ENCODE results near the gene NEK2.

Gene NEK2

GRCh38 chr1:211643324-211644212 lies 31.9 kb downstream of the NEK2 start:
- Histone ChIP-seq H3K4me1 (ENCODE audit: control insufficient read depth in 1 of 2, insufficient read depth in 2 of 2, low read length in 2 of 2) (peaks cover 29 to 35% of the 10 kb centered on the region in 2 donors), H3K27ac (ENCODE audit: low read depth, low read length) (peak overlapping the region; percentile 55), H3K36me3 (ENCODE audit: control insufficient read depth in 1 of 2, insufficient read depth in 2 of 2, low read length in 2 of 2) (no peaks in the 10 kb centered on the region)

GRCh38 chr1:211642870-211643269 lies 32.6 kb downstream of the NEK2 start:
- Histone ChIP-seq H3K4me1 (ENCODE audit: control insufficient read depth in 1 of 2, insufficient read depth in 2 of 2, low read length in 2 of 2) (peaks cover 26 to 32% of the 10 kb centered on the region in 2 donors), H3K36me3 (ENCODE audit: control insufficient read depth in 1 of 2, insufficient read depth in 2 of 2, low read length in 2 of 2) (no peaks in the 10 kb centered on the region), H3K27me3 (ENCODE audit: control insufficient read depth in 1 of 2, insufficient read depth in 2 of 2, low read length in 2 of 2) (no peaks in the 10 kb centered on the region), H3K9ac (ENCODE audit: low read depth in 1 of 2, low read length in 2 of 2) (no peak overlapping the region), H3K4me3 (ENCODE audit: low read depth in 1 of 2, low read length in 2 of 2) (no peak overlapping the region), H3K9me3 (ENCODE audit: control insufficient read depth in 1 of 2, low read length in 2 of 2) (no peaks in the 10 kb centered on the region), H3K27ac (ENCODE audit: low read depth, low read length) (peak overlapping the region; percentile 55)

More at GRCh38 chr1:211643324-211644212, 31.9 kb downstream of the NEK2 start:
- Histone ChIP-seq H3K27me3 (ENCODE audit: control insufficient read depth in 1 of 2, insufficient read depth in 2 of 2, low read length in 2 of 2) (no peaks in the 10 kb centered on the region), H3K9me3 (ENCODE audit: control insufficient read depth in 1 of 2, low read length in 2 of 2) (no peaks in the 10 kb centered on the region), H3K9ac (ENCODE audit: low read depth in 1 of 2, low read length in 2 of 2) (peak overlapping the region; percentile 51 to 52), H3K4me3 (ENCODE audit: low read depth in 1 of 2, low read length in 2 of 2) (peak overlapping the region in 1 of 2 donors; percentile 36)

- H3K36me3 ChIP-seq (ENCODE audit: control insufficient read depth in 1 of 2, insufficient read depth in 2 of 2, low read length in 2 of 2): no peaks in the 10 kb centered on the region
- H3K9me3 ChIP-seq (ENCODE audit: control insufficient read depth in 1 of 2, low read length in 2 of 2): no peaks in the 10 kb centered on the region
- no peak overlapping the region for H3K9ac ChIP-seq (ENCODE audit: low read depth in 1 of 2, low read length in 2 of 2)
- H3K4me3 ChIP-seq (ENCODE audit: low read depth in 1 of 2, low read length in 2 of 2): no peak overlapping the region
- H3K27ac ChIP-seq (ENCODE audit: low read depth, low read length): no peak overlapping the region
- peaks cover 19 to 26% of the 10 kb centered on the region in 2 donors for H3K4me1 ChIP-seq (ENCODE audit: control insufficient read depth in 1 of 2, insufficient read depth in 2 of 2, low read length in 2 of 2)
- H3K27me3 ChIP-seq (ENCODE audit: control insufficient read depth in 1 of 2, insufficient read depth in 2 of 2, low read length in 2 of 2): no peaks in the 10 kb centered on the region
Measured at GRCh38 chr1:211641942-211642341, 33.5 kb downstream of the NEK2 start.

GRCh38 chr1:211641044-211641800 lies 34.2 kb downstream of the NEK2 start:
- Histone ChIP-seq H3K9me3 (ENCODE audit: control insufficient read depth in 1 of 2, low read length in 2 of 2) (no peaks in the 10 kb centered on the region), H3K4me3 (ENCODE audit: low read depth in 1 of 2, low read length in 2 of 2) (no peak overlapping the region)

GRCh38 chr1:211640301-211640630 lies 35.2 kb downstream of the NEK2 start:
- no peaks in the 10 kb centered on the region for H3K27me3 ChIP-seq (ENCODE audit: control insufficient read depth in 1 of 2, insufficient read depth in 2 of 2, low read length in 2 of 2)
- no peak overlapping the region for H3K9ac ChIP-seq (ENCODE audit: low read depth in 1 of 2, low read length in 2 of 2)
- no peak overlapping the region for H3K27ac ChIP-seq (ENCODE audit: low read depth, low read length)
- H3K9me3 ChIP-seq (ENCODE audit: control insufficient read depth in 1 of 2, low read length in 2 of 2): no peaks in the 10 kb centered on the region
- H3K36me3 ChIP-seq (ENCODE audit: control insufficient read depth in 1 of 2, insufficient read depth in 2 of 2, low read length in 2 of 2): no peaks in the 10 kb centered on the region
- peaks cover 19 to 21% of the 10 kb centered on the region in 2 donors for H3K4me1 ChIP-seq (ENCODE audit: control insufficient read depth in 1 of 2, insufficient read depth in 2 of 2, low read length in 2 of 2)
- no peak overlapping the region for H3K4me3 ChIP-seq (ENCODE audit: low read depth in 1 of 2, low read length in 2 of 2)

More at GRCh38 chr1:211641044-211641800, 34.2 kb downstream of the NEK2 start:
- Histone ChIP-seq H3K4me1 (ENCODE audit: control insufficient read depth in 1 of 2, insufficient read depth in 2 of 2, low read length in 2 of 2) (peaks cover 19 to 24% of the 10 kb centered on the region in 2 donors), H3K27ac (ENCODE audit: low read depth, low read length) (no peak overlapping the region), H3K36me3 (ENCODE audit: control insufficient read depth in 1 of 2, insufficient read depth in 2 of 2, low read length in 2 of 2) (no peaks in the 10 kb centered on the region), H3K9ac (ENCODE audit: low read depth in 1 of 2, low read length in 2 of 2) (no peak overlapping the region), H3K27me3 (ENCODE audit: control insufficient read depth in 1 of 2, insufficient read depth in 2 of 2, low read length in 2 of 2) (no peaks in the 10 kb centered on the region)

GRCh38 chr1:211639475-211640300 lies 35.7 kb downstream of the NEK2 start:
- H3K27me3 ChIP-seq (ENCODE audit: control insufficient read depth in 1 of 2, insufficient read depth in 2 of 2, low read length in 2 of 2): no peaks in the 10 kb centered on the region
- no peak overlapping the region for H3K4me3 ChIP-seq (ENCODE audit: low read depth in 1 of 2, low read length in 2 of 2)
- no peaks in the 10 kb centered on the region for H3K36me3 ChIP-seq (ENCODE audit: control insufficient read depth in 1 of 2, insufficient read depth in 2 of 2, low read length in 2 of 2)
- H3K9ac ChIP-seq (ENCODE audit: low read depth in 1 of 2, low read length in 2 of 2): no peak overlapping the region
- H3K4me1 ChIP-seq (ENCODE audit: control insufficient read depth in 1 of 2, insufficient read depth in 2 of 2, low read length in 2 of 2): peaks cover 19 to 21% of the 10 kb centered on the region in 2 donors
- H3K9me3 ChIP-seq (ENCODE audit: control insufficient read depth in 1 of 2, low read length in 2 of 2): no peaks in the 10 kb centered on the region
- H3K27ac ChIP-seq (ENCODE audit: low read depth, low read length): no peak overlapping the region

- no peak overlapping the region for H3K27ac ChIP-seq (ENCODE audit: low read depth, low read length)
- H3K36me3 ChIP-seq (ENCODE audit: control insufficient read depth in 1 of 2, insufficient read depth in 2 of 2, low read length in 2 of 2): no peaks in the 10 kb centered on the region
- no peak overlapping the region for H3K4me3 ChIP-seq (ENCODE audit: low read depth in 1 of 2, low read length in 2 of 2)
Measured at GRCh38 chr1:211638689-211639101, 36.7 kb downstream of the NEK2 start.

GRCh38 chr1:211638246-211638645 lies 37.2 kb downstream of the NEK2 start:
- Histone ChIP-seq H3K9ac (ENCODE audit: low read depth in 1 of 2, low read length in 2 of 2) (no peak overlapping the region), H3K27me3 (ENCODE audit: control insufficient read depth in 1 of 2, insufficient read depth in 2 of 2, low read length in 2 of 2) (no peaks in the 10 kb centered on the region), H3K4me1 (ENCODE audit: control insufficient read depth in 1 of 2, insufficient read depth in 2 of 2, low read length in 2 of 2) (peaks cover 7 to 14% of the 10 kb centered on the region in 2 donors), H3K4me3 (ENCODE audit: low read depth in 1 of 2, low read length in 2 of 2) (no peak overlapping the region), H3K27ac (ENCODE audit: low read depth, low read length) (no peak overlapping the region), H3K36me3 (ENCODE audit: control insufficient read depth in 1 of 2, insufficient read depth in 2 of 2, low read length in 2 of 2) (no peaks in the 10 kb centered on the region), H3K9me3 (ENCODE audit: control insufficient read depth in 1 of 2, low read length in 2 of 2) (no peaks in the 10 kb centered on the region)

More at GRCh38 chr1:211638689-211639101, 36.7 kb downstream of the NEK2 start:
- peaks cover 10 to 15% of the 10 kb centered on the region in 2 donors for H3K4me1 ChIP-seq (ENCODE audit: control insufficient read depth in 1 of 2, insufficient read depth in 2 of 2, low read length in 2 of 2)
- H3K9ac ChIP-seq (ENCODE audit: low read depth in 1 of 2, low read length in 2 of 2): no peak overlapping the region
- no peaks in the 10 kb centered on the region for H3K27me3 ChIP-seq (ENCODE audit: control insufficient read depth in 1 of 2, insufficient read depth in 2 of 2, low read length in 2 of 2)
- no peaks in the 10 kb centered on the region for H3K9me3 ChIP-seq (ENCODE audit: control insufficient read depth in 1 of 2, low read length in 2 of 2)

GRCh38 chr1:211637066-211637465 lies 38.4 kb downstream of the NEK2 start:
- Histone ChIP-seq H3K4me1 (ENCODE audit: control insufficient read depth in 1 of 2, insufficient read depth in 2 of 2, low read length in 2 of 2) (peaks cover 5 to 7% of the 10 kb centered on the region in 2 donors), H3K9me3 (ENCODE audit: control insufficient read depth in 1 of 2, low read length in 2 of 2) (no peaks in the 10 kb centered on the region), H3K27ac (ENCODE audit: low read depth, low read length) (no peak overlapping the region), H3K9ac (ENCODE audit: low read depth in 1 of 2, low read length in 2 of 2) (no peak overlapping the region), H3K36me3 (ENCODE audit: control insufficient read depth in 1 of 2, insufficient read depth in 2 of 2, low read length in 2 of 2) (no peaks in the 10 kb centered on the region), H3K27me3 (ENCODE audit: control insufficient read depth in 1 of 2, insufficient read depth in 2 of 2, low read length in 2 of 2) (no peaks in the 10 kb centered on the region), H3K4me3 (ENCODE audit: low read depth in 1 of 2, low read length in 2 of 2) (no peak overlapping the region)

All from duodenal mucosa (tissue), 2 donors.